ENCODE data around the gene RIF1.
A peak's percentile ranks its signal among the peaks of the same experiment; 100 is the strongest.

The RIF1 gene

DNA sequence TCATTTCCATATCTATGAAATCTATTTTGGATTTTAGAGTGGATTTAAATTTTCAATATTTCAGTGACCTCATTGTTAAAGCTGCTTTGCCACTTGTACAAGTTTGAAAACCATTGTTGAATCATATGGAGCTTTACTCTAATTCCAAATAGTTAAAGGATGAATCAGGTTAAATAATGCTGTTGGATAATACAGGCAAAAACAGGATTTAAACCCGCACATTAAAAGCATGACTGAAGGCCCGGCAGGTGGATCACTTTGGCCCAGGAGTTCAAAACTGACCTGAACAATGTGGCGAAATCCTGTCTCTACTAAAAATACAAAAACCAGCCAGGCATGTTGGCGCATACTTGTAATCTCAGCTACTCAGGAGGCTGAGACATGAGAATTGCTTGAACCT lies 68.3 kb downstream of the RIF1 start:
- peaks cover 16% of the 10 kb centered on the region for H3K4me1 Mint-ChIP-seq
- no peak overlapping the region for H3K4me3 Mint-ChIP-seq
- H3K36me3 Mint-ChIP-seq: peaks cover 42% of the 10 kb centered on the region
- no peaks in the 10 kb centered on the region for H3K9me3 Mint-ChIP-seq
- H3K27ac Mint-ChIP-seq: no peak overlapping the region
- H3K27me3 Mint-ChIP-seq: no peaks in the 10 kb centered on the region

GRCh38 chr2:151481744-151482143 lies 72.0 kb downstream of the RIF1 start:
- H3K27ac Mint-ChIP-seq: peak overlapping the region; percentile 84
- H3K4me3 Mint-ChIP-seq: no peak overlapping the region
- H3K9me3 Mint-ChIP-seq: no peaks in the 10 kb centered on the region
- H3K27me3 Mint-ChIP-seq: no peaks in the 10 kb centered on the region
- H3K36me3 Mint-ChIP-seq: peaks cover 45% of the 10 kb centered on the region
- H3K4me1 Mint-ChIP-seq: peaks cover 27% of the 10 kb centered on the region

DNA sequence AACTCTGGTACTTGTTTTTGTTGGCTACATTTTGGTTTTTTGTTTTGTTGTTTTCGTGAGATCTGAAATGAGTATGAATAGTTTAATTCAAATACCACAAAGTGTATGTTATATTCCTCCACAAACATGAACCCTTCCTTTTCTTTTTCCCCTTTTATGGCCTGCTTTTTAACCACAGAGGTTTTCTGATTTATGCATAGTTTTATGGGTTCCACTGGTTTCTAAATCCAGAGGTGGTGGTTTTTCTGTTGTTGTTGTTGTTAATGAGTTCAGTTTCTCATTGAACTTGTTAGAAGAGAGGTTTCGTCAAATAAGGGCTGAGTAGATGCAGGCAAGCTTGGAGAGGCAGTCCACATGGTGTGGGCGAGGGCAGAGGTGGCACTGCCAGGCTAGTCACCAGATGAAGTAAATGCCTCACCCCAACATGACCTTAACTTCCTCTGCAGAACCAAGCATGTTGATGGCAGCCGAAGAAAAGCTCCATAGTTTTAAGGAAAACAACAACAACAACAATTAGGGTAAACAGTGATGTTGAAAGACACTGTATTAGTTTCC lies 72.5 kb downstream of the RIF1 start:
- Mint-ChIP-seq H3K27ac (peak overlapping the region; percentile 84), H3K4me1 (peaks cover 27% of the 10 kb centered on the region), H3K4me3 (no peak overlapping the region), H3K36me3 (peaks cover 44% of the 10 kb centered on the region), H3K27me3 (no peaks in the 10 kb centered on the region), H3K9me3 (no peaks in the 10 kb centered on the region)

- peaks cover 27% of the 10 kb centered on the region for H3K4me1 Mint-ChIP-seq
- H3K4me3 Mint-ChIP-seq: no peak overlapping the region
- H3K36me3 Mint-ChIP-seq: peaks cover 40% of the 10 kb centered on the region
- no peaks in the 10 kb centered on the region for H3K27me3 Mint-ChIP-seq
- no peaks in the 10 kb centered on the region for H3K9me3 Mint-ChIP-seq
- H3K27ac Mint-ChIP-seq: no peak overlapping the region
Measured at GRCh38 chr2:151483546-151483945, 73.8 kb downstream of the RIF1 start.

DNA sequence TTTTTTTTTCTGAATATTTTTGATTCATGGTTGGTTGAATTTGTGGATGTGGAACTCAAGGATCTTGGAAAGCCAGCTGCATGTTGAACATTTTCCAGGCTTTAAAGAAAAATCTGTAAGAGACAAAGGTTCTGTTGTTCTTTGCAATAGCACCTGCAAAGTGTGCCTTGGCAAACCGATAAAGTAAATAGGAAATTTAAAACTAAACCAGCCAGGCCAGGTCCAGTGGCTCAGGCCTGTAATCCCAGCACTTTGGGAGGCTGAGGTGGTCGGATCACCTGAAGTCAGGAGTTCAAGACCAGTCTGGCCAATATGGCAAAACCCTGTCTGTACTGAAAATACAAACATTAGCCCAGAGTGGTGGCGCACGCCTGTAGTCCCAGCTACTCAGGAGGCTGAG lies 74.4 kb downstream of the RIF1 start:
- Mint-ChIP-seq H3K4me3 (no peak overlapping the region), H3K27ac (no peak overlapping the region), H3K9me3 (no peaks in the 10 kb centered on the region), H3K27me3 (no peaks in the 10 kb centered on the region), H3K4me1 (peaks cover 27% of the 10 kb centered on the region), H3K36me3 (peaks cover 36% of the 10 kb centered on the region)

DNA sequence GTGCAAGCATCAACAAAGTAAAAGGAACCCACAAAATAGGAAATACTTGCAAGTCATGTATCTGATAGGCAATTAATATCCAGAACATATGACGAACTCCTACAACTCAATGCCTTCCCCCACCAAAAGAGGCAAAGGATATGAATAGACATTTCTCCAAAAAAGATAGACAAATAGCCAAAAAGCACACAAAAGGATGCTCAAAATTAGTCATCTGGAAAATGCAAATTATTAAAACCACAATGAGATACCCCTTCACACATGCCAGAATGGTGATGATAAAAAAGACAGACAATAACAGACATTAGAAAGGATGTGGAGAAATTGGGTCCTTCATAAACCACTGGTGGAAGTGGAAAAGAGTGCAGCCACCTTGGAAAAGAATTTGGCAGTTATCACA lies 76.4 kb downstream of the RIF1 start:
- Mint-ChIP-seq H3K4me3 (no peak overlapping the region), H3K27ac (no peak overlapping the region), H3K9me3 (no peaks in the 10 kb centered on the region), H3K36me3 (peaks cover 33% of the 10 kb centered on the region), H3K27me3 (no peaks in the 10 kb centered on the region), H3K4me1 (peaks cover 26% of the 10 kb centered on the region)

DNA sequence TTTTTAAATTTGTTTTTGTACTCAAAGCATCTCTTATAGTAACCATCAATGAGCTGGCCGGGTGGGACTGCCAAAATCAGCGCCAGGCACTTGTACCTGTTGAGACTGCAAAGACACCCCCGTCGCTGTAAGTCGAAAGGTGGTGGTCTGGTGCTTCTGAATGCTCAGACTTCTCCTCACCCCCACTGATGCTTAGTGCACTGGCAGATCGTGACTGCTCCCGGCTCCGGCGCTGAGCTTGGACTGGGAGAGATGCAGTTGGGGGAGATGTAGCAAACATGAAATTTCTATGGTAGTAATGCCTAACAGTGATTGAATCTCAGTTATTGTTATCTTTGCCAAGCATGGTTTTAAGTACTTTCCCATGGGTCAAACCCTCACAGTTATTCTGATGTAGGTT lies 80.6 kb downstream of the RIF1 start:
- Mint-ChIP-seq H3K9me3 (no peaks in the 10 kb centered on the region), H3K4me3 (no peak overlapping the region), H3K4me1 (peaks cover 11% of the 10 kb centered on the region), H3K36me3 (peaks cover 22% of the 10 kb centered on the region), H3K27me3 (no peaks in the 10 kb centered on the region), H3K27ac (no peak overlapping the region)

GRCh38 chr2:151491496-151491895 lies 81.8 kb downstream of the RIF1 start:
- Mint-ChIP-seq H3K9me3 (no peaks in the 10 kb centered on the region), H3K27me3 (no peaks in the 10 kb centered on the region), H3K27ac (no peak overlapping the region), H3K36me3 (peaks cover 14% of the 10 kb centered on the region), H3K4me1 (peaks cover 3% of the 10 kb centered on the region), H3K4me3 (no peak overlapping the region)

DNA sequence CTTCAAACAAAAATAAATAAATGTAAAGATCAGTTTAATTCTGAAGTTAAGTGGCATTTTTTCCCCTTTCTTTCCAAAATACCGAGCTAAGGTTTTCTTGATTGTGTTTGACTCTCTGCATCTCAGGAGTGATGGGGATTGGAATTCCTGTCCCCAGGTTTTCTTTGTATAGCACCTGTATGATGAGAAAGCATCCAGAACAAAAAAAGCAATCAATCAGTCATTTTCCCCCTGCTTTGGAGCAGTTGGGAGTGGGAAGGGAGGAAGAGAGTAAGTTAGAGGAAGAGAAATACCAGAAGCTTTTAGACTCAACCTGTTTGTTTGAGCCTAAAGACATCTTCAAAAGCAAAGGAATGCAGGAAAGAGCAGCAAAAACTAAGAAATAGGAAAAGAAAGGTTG lies 88.5 kb downstream of the RIF1 start:
- Mint-ChIP-seq H3K4me1 (no peaks in the 10 kb centered on the region), H3K27ac (no peak overlapping the region), H3K4me3 (no peak overlapping the region), H3K36me3 (peaks cover 6% of the 10 kb centered on the region), H3K9me3 (no peaks in the 10 kb centered on the region), H3K27me3 (no peaks in the 10 kb centered on the region)

DNA sequence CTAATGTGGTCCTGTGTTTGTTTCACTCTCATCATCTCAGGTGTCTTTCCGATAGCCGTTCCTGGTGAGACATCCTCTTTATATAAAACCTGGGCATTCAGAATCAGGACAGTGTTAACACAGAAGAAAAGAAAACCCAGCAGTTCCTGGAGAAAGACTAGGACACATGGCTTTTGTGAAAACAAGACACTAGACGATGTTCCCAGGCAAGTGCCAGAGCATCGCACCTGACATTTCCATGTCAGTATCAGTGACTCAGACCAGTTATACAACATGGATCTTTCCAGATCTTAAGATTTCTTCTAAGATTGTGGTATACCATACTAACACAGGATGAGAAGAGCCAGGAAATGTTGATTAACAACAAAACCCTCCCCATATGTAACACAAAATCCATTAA lies 96.5 kb downstream of the RIF1 start:
- Mint-ChIP-seq H3K27me3 (no peaks in the 10 kb centered on the region), H3K9me3 (no peaks in the 10 kb centered on the region), H3K4me3 (no peak overlapping the region), H3K4me1 (no peaks in the 10 kb centered on the region), H3K36me3 (peaks cover 2% of the 10 kb centered on the region), H3K27ac (no peak overlapping the region)

GRCh38 chr2:151508519-151508918 lies 98.8 kb downstream of the RIF1 start:
- Mint-ChIP-seq H3K36me3 (peaks cover 7% of the 10 kb centered on the region), H3K9me3 (no peaks in the 10 kb centered on the region), H3K4me1 (no peaks in the 10 kb centered on the region), H3K4me3 (no peak overlapping the region), H3K27me3 (no peaks in the 10 kb centered on the region), H3K27ac (no peak overlapping the region)

DNA sequence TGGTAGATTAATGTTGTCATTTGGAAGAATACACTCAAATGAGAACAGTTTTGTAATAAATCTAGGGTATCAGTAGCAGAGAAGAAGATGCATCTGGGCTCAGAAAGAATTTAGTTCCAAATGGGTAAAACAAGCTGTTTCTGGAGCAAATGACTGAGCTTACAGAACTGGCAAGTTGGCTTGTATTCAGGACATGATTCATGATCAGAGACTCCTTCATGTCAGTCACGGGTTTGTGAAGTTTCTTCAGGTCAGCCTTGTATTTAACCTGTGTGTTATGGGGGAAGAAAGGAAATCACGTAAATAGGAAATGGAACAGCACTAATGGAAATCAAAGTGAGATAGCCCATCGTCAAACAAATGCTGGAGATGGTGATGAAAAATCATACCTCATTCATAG lies 109.1 kb downstream of the RIF1 start:
- H3K36me3 Mint-ChIP-seq: peaks cover 8% of the 10 kb centered on the region
- H3K4me1 Mint-ChIP-seq: no peaks in the 10 kb centered on the region
- no peaks in the 10 kb centered on the region for H3K9me3 Mint-ChIP-seq
- no peak overlapping the region for H3K4me3 Mint-ChIP-seq
- no peak overlapping the region for H3K27ac Mint-ChIP-seq
- H3K27me3 Mint-ChIP-seq: no peaks in the 10 kb centered on the region

GRCh38 chr2:151520976-151521375 lies 111.3 kb downstream of the RIF1 start:
- Mint-ChIP-seq H3K4me3 (no peak overlapping the region), H3K4me1 (no peaks in the 10 kb centered on the region), H3K9me3 (no peaks in the 10 kb centered on the region), H3K27me3 (no peaks in the 10 kb centered on the region), H3K27ac (no peak overlapping the region), H3K36me3 (peaks cover 4% of the 10 kb centered on the region)

DNA sequence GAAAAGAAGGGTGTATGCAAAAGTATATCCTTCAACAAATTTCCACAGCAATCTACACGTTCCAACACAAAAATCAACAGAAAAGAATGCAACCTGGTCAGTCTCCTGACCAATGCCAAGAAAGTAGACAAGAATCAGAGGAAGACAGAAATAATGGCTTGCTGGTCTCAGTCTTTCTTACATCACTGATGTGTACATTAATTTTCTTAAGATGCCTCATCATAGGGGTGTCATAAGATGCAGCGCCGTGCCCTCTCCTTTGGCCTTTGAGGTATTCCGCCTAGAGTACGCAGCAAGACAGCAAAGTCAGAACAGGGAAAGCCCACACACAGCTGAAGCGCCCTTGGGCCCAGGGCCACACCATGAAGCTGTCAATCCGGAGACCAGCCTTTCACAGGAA lies 112.9 kb downstream of the RIF1 start:
- Mint-ChIP-seq H3K4me3 (no peak overlapping the region), H3K4me1 (no peaks in the 10 kb centered on the region), H3K27me3 (no peaks in the 10 kb centered on the region), H3K9me3 (no peaks in the 10 kb centered on the region), H3K36me3 (peaks cover 2% of the 10 kb centered on the region), H3K27ac (no peak overlapping the region)

DNA sequence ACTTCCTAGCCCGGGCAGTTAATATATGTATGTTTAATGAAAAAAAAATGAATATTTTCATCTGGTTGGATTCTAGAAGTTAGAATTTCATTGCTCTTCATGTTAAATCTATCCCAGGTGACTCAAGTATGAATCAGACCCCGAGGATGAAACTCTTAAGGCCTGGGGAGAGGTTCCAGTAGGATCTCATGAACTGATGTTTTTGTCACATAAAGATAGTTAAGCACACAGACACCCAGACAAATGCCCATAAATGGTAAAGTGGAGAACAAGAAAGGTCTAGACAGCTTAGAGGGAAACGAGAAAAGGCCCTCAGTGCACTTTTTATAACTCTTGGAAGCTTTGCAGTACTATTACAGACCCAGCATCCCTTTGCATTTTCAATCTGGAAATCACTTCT lies 114.1 kb downstream of the RIF1 start:
- Mint-ChIP-seq H3K27ac (no peak overlapping the region), H3K27me3 (no peaks in the 10 kb centered on the region), H3K36me3 (peaks cover 2% of the 10 kb centered on the region), H3K9me3 (no peaks in the 10 kb centered on the region), H3K4me1 (no peaks in the 10 kb centered on the region), H3K4me3 (no peak overlapping the region)

DNA sequence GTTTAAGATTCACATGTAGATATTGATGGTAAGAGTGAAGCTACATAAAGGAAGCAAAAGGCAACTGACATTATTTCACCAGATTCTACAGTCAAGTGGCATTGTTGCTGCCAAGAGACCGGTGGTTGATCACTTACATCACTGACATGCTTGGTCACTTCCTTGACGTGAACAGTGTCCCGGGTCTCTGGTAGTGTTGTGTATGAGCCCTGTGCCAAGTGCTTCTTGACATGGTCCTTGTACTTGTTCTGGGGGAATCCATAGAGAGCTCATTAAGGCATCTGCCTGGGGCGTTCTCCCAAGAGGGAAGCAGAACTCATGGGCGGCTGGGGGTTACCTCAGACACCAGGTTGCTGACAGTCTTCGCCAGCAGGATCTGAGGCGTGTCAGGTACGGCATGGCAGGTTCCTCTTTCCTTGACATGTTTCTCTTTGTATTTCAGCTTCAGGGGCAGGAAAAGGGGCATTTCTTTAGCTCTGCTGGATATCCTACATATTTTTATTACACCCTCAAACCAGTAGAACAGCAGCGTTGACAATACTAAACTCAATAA lies 116.2 kb downstream of the RIF1 start:
- Mint-ChIP-seq H3K27ac (no peak overlapping the region), H3K27me3 (no peaks in the 10 kb centered on the region), H3K4me3 (no peak overlapping the region), H3K9me3 (no peaks in the 10 kb centered on the region), H3K4me1 (no peaks in the 10 kb centered on the region), H3K36me3 (peaks cover 2% of the 10 kb centered on the region)

- Mint-ChIP-seq H3K4me1 (no peaks in the 10 kb centered on the region), H3K36me3 (peaks cover 2% of the 10 kb centered on the region), H3K27ac (no peak overlapping the region), H3K27me3 (no peaks in the 10 kb centered on the region), H3K4me3 (no peak overlapping the region), H3K9me3 (no peaks in the 10 kb centered on the region)
Measured at GRCh38 chr2:151526572-151527090, 116.9 kb downstream of the RIF1 start.

All from activated naive CD4-positive, alpha-beta T cell treated with anti-CD3 and anti-CD28 coated beads, Interleukin-2, amount 50 U/mL, for 24 hours (primary cell).